GM12891 (cell line): Measurements from ENCODE around the gene PRPSAP1.
A peak's percentile ranks its signal among the peaks of the same experiment; 100 is the strongest.

ENCODE experiments used
- POLR2A ChIP-seq: IDR thresholded peaks from 2 replicates; pipeline ENCODE4 v1.6.1; 2011; ENCODE audit warnings: low read depth, low read length, control low read depth
- POLR2AphosphoS5 ChIP-seq: IDR thresholded peaks from 2 replicates; pipeline ENCODE4 v1.6.1; 2011; ENCODE audit warnings: low read depth, low read length, control low read depth
- TAF1 ChIP-seq: IDR thresholded peaks from 2 replicates; pipeline ENCODE4 v1.6.1; 2011; ENCODE audit warnings: low read depth, low read length, control low read depth

DNA sequence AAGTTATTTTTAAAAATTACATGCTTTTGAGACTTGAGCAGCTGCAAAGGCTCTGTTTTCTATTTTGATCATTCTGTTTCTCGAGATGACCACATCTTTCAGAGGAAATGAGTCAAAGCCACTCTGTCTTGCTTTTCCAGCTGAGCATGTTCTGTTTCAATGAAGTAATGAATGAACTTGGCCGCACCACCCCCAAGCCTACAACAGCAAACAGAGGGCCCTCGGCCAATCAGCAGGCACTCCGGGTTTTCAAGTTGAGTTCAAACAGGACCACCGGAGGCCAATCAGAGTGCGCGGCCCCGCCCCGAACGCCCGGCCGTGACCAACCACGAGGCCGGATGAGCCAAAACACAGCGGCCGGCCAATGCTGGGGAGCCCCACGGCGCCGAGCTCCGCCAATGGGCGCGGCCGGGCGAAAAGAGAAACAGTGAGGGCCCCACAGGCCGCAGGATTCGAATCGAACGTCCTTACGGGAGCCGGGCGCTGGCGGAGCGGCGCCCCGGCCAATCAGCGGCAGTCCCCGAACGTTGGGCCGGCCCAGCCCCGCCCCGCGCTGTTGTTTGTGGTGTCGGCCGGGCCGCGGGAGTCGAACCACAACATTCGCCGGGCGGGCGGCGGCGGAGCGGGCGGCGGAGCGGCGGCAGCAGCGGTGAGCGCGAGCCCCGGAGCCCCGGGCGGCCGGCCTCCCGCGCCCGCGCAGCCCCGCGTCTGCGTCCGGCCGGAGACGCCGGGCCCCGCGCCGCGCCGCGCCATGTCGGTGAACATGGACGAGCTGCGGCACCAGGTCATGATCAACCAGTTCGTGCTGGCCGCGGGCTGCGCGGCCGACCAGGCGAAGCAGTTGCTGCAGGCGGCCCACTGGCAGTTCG lies 88.7 kb downstream of the PRPSAP1 start, which contains the start of gene UBALD2:
- TF ChIP-seq TAF1 (peak; percentile 56; the same call in 1 of the 2 replicates), POLR2AphosphoS5 (no peak), POLR2A (no peak; the same call in 1 of the 2 replicates)
